ENCODE measurements around the gene CD8B. TPM values are rescaled to one million over a fixed set of nuclear protein-coding genes. Genes with fewer than 3 reads are reported as not detected.

The CD8B gene
- total RNA-seq, 1 donor from 2014 or later, result 2.1 TPM

DNA sequence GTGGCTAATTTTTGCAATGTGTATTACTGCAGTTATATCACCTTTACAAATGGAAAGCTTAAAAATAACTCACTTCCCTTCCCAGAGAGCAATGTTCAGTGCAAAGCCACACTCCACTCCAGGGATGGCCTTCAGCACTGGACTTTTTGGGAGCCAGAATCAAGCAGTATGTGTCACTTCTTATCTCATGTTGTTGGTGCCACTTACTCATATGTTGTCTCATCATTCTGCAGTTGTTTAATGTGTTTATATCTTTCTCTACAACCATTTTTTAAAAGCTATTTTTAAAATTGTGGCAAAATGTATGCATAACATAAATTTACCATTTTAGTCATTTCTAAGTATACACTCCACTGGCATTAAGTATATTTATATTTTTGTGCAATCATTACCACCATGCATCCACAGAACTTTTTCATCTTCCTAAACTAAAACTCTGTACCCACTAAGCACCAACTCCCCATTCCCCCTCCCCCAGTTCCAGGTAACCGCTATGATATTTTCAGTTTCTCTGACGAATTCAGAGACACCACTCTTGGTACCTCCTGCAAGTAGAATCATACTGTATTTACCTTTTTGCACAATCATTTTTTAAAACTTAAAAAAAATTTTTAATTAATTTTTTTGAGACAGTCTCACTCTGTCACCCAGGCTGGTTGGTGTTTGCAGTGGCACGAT is 38.9 kb downstream of the CD8B start:
- Histone ChIP-seq H3K9me3 (no peaks in the 10 kb centered on the region), H3K4me3 (no peak overlapping the region), H3K27ac (no peak overlapping the region), H3K4me1 (no peaks in the 10 kb centered on the region), H3K27me3 (no peaks in the 10 kb centered on the region), H3K36me3 (no peaks in the 10 kb centered on the region)
- no peak for DNase-seq
- TF ChIP-seq, protein P1, sequence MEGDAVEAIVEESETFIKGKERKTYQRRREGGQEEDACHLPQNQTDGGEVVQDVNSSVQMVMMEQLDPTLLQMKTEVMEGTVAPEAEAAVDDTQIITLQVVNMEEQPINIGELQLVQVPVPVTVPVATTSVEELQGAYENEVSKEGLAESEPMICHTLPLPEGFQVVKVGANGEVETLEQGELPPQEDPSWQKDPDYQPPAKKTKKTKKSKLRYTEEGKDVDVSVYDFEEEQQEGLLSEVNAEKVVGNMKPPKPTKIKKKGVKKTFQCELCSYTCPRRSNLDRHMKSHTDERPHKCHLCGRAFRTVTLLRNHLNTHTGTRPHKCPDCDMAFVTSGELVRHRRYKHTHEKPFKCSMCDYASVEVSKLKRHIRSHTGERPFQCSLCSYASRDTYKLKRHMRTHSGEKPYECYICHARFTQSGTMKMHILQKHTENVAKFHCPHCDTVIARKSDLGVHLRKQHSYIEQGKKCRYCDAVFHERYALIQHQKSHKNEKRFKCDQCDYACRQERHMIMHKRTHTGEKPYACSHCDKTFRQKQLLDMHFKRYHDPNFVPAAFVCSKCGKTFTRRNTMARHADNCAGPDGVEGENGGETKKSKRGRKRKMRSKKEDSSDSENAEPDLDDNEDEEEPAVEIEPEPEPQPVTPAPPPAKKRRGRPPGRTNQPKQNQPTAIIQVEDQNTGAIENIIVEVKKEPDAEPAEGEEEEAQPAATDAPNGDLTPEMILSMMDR (IDR thresholded peaks at IDR 0.05), result no peak
- no peak for ATAC-seq
- intact Hi-C loops (cut with DNase I), result no loop called here

DNA sequence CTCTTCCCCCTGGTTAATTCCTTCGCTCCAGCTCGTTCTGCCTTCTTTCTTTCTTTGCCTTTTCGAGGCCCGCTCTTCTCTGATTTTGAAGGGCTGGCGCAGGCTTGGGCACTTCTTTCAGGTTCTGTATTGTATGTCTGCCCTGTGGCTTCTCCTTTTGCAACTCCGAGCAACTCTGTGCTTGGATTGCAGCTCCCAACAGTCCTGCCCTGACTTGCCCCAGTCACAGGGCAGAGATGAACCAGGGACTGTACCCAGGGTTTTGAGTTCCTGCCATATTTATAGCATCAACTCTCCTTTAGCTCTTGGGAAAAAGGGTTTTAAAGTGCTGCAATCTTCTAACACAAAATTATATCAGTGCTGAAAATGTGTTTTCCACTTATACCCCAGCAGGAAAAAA is 39.8 kb downstream of the CD8B start:
- no peaks in the 10 kb centered on the region for H3K36me3 ChIP-seq
- no peak for ATAC-seq
- no peak overlapping the region for H3K4me3 ChIP-seq
- no peaks in the 10 kb centered on the region for H3K27me3 ChIP-seq
- intact Hi-C loops (cut with DNase I), result no loop called here
- DNase-seq, result no peak
- TF ChIP-seq, protein P1 (IDR thresholded peaks at IDR 0.05), result no peak
- H3K9me3 ChIP-seq, result no peaks in the 10 kb centered on the region
- no peak overlapping the region for H3K27ac ChIP-seq
- no peaks in the 10 kb centered on the region for H3K4me1 ChIP-seq

DNA sequence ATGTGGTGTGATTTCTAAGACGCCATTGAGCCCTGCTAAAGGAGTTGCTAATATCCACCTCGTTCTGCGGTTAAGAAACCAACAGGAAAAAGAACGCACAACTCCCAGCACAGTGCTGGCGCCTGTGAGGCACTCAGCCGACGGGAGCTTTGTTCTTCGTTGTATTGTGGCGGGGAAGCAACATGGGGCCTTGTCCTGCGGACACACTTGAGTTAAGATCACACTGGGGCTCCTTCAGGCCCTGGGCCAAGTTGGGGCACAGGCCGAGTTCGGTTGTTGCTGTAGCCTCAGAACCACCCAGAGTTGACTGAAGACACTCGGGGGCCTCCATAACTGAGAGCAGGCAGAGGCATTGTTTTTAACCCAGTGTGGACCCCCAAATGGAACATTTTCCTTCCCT is 40.4 kb downstream of the CD8B start:
- Histone ChIP-seq H3K4me1 (no peaks in the 10 kb centered on the region), H3K4me3 (no peak overlapping the region), H3K27ac (no peak overlapping the region), H3K27me3 (no peaks in the 10 kb centered on the region), H3K9me3 (no peaks in the 10 kb centered on the region), H3K36me3 (no peaks in the 10 kb centered on the region)
- intact Hi-C loops (cut with DNase I), result no loop called here
- DNase-seq (no peak), ATAC-seq (no peak)
- TF ChIP-seq, protein P1 (IDR thresholded peaks at IDR 0.05), result no peak

DNA sequence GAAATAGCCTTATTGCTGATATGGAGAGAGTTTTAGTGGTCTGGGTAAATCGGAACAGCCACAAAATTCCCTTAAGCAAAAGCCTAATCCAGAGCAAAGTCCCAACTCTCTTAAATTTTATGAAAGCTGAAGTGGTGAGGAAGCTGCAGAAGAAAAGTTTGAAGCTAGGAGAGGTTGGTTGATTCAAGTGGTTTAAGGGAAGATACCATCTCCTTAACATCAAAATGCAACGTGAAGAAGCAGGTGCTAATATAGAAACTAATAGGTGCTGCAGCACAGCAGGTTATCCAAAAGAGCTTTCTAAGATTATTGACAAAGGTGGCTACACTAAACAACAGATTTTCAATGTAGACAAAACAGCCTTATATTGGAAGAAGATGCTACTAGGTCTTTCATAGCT is 42.7 kb downstream of the CD8B start:
- no peak for ATAC-seq
- no peaks in the 10 kb centered on the region for H3K4me1 ChIP-seq
- no peak for DNase-seq
- H3K9me3 ChIP-seq, result no peaks in the 10 kb centered on the region
- no peaks in the 10 kb centered on the region for H3K36me3 ChIP-seq
- H3K27me3 ChIP-seq, result no peaks in the 10 kb centered on the region
- no peak overlapping the region for H3K27ac ChIP-seq
- no peak overlapping the region for H3K4me3 ChIP-seq
- intact Hi-C loops (cut with DNase I), result no loop called here
- TF ChIP-seq, protein P1 (IDR thresholded peaks at IDR 0.05), result no peak

DNA sequence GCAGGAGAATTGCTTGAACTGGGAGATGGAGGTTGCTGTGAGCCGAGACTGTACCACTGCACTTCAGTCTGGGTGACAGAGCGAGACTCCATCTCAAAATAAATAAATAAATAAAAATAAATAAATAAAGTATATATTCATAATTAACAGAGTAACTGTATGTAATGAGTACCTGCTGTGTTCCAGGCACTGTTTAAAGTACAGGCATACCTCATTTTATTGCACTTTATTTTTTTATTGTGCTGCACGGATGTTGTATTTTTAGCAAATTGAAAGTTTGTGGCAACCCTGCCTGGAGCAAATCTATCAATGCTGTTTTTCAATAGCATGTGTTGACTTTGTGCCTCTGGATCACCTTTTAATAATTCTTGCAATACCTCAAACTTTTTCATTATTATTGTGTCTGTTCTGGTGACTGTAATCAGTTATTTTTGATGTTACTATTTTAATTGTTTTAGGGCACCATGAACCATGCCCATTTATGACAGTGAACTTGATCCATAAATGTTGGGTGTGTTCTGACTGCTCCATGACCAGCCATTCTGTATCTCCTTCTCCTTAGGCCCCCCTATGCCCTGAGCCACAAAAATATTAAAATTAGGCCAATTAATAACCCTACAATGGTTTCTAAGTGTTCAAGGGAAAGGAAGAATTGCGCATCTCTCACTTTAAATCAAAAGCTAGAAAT is 43.4 kb downstream of the CD8B start:
- Histone ChIP-seq H3K27ac (no peak overlapping the region), H3K9me3 (no peaks in the 10 kb centered on the region), H3K27me3 (peaks cover 7% of the 10 kb centered on the region), H3K4me1 (no peaks in the 10 kb centered on the region), H3K4me3 (no peak overlapping the region), H3K36me3 (no peaks in the 10 kb centered on the region)
- DNase-seq (no peak), ATAC-seq (no peak)
- intact Hi-C loops (cut with DNase I), result no loop called here
- TF ChIP-seq, protein P1 (IDR thresholded peaks at IDR 0.05), result no peak

Data from upper lobe of right lung (tissue), 1 donor.